Peyer's patch (tissue), 4 donors: ENCODE measurements around the gene ENC1. TPM values are rescaled to one million over a fixed set of nuclear protein-coding genes. Genes with fewer than 3 reads are reported as not detected.

Experiments used
- DNase-seq, 3 donors: peaks; one replicate each; pipeline ENCODE4 v3.0.0-alpha.2; 2017 to 2019
- H3K27ac ChIP-seq, 4 donors: fragments of 200-600 bp; sonication (generic); one replicate each; pipeline ENCODE4 v1.5.1; 2016 to 2019
- H3K27me3 ChIP-seq, 2 donors: fragments of 200-600 bp; sonication (generic); one replicate each; pipeline ENCODE4 v1.5.1; 2019
- H3K36me3 ChIP-seq, 3 donors: fragments of 200-600 bp; sonication (generic); one replicate each; pipeline ENCODE4 v1.5.1; 2016 to 2019
- H3K4me1 ChIP-seq, 4 donors: fragments of 200-600 bp; sonication (generic); one replicate each; pipeline ENCODE4 v1.5.1; 2016 to 2019
- H3K4me3 ChIP-seq, 4 donors: fragments of 200-600 bp; sonication (generic); 1 replicate in 3 of 4; 2 replicates in 1 of 4; pipeline ENCODE4 v1.5.1; 2016 to 2019; ENCODE audit warnings: mild to moderate bottlenecking in 1 of 4
- H3K9me3 ChIP-seq, 4 donors: fragments of 200-600 bp; sonication (generic); one replicate each; pipeline ENCODE4 v1.5.1; 2016 to 2019; ENCODE audit warnings: mild to moderate bottlenecking in 1 of 4
- POLR2A ChIP-seq, 2 donors: fragments of 450-650 bp; IDR thresholded peaks; one replicate each; pipeline ENCODE4 v1.5.1; 2017; ENCODE audit warnings: antibody characterized with exemption in 2 of 2, mild to moderate bottlenecking in 2 of 2, moderate library complexity in 2 of 2
- total RNA-seq, 4 donors: library from RNA; depleted of rRNA; stranded (reverse); fragments of >200 nt; gene quantifications; one replicate each; pipeline ENCODE4 v1.1.0, GENCODE V29; 2016
- TF ChIP-seq, protein P1 (sequence below), 6 experiments: fragments of 450-650 bp in 4 of 6; fragments of 200-600 bp in 2 of 6; sonication (generic) in 1 of 6; IDR thresholded peaks; one replicate each; pipeline ENCODE4 v1.5.1; 2017 to 2019; ENCODE audit warnings: antibody characterized with exemption in 6 of 6, mild to moderate bottlenecking in 3 of 6, moderate library complexity in 1 of 6

ENC1 gene, protein sequence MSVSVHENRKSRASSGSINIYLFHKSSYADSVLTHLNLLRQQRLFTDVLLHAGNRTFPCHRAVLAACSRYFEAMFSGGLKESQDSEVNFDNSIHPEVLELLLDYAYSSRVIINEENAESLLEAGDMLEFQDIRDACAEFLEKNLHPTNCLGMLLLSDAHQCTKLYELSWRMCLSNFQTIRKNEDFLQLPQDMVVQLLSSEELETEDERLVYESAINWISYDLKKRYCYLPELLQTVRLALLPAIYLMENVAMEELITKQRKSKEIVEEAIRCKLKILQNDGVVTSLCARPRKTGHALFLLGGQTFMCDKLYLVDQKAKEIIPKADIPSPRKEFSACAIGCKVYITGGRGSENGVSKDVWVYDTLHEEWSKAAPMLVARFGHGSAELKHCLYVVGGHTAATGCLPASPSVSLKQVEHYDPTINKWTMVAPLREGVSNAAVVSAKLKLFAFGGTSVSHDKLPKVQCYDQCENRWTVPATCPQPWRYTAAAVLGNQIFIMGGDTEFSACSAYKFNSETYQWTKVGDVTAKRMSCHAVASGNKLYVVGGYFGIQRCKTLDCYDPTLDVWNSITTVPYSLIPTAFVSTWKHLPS
- 100 to 1,000 TPM in 1 of 4 donors, 10 to 100 TPM in 3; 28.7 to 123 (median 40.0) TPM for total RNA-seq

DNA sequence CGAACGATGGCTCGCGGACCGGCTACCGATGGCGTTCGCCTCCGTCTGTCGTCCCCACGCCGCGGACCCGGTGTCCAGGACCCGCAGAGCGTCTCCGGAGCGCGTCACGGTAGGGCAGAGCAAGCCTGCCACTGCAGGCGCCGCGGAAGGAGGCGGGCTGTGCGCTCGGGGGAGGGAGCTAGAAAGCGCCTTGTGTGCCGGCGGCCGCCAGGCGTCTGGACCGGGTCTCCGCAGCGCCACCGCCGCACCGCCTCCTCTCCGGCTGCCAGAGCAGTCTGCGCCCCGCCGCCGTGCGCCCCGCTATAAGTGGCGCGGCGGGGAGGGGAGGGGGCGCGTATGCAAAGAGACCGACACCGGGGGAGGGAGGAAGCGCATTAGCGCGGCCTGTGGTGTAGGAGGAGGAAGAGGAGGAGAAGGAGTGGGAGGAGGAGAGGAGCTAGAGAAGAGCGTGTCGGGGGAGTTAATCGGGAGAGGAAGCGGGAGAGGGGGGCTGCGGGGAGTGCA is at the start of gene ENC1:
Gene ENC1, minus strand, starts transcription at position 279 of the 504 bp plus-strand sequence. CDS start 4,243 bp downstream, outside the sequence.
- Histone ChIP-seq H3K36me3 (peaks cover 0 to 6% (median 0%) of the 10 kb centered on the region in 3 donors), H3K9me3 (no peaks in the 10 kb centered on the region), H3K4me1 (peaks cover 0 to 27% (median 3%) of the 10 kb centered on the region in 4 donors), H3K4me3 (peak within 1 kb of the TSS; percentile 59 to 79 (median 76)), H3K27ac (peak within 1 kb of the TSS; percentile 78 to 95 (median 90)), H3K27me3 (no peaks in the 10 kb centered on the region)
- DNase-seq: peak; percentile 59 to 94 (median 91)
- TF ChIP-seq, protein P1, sequence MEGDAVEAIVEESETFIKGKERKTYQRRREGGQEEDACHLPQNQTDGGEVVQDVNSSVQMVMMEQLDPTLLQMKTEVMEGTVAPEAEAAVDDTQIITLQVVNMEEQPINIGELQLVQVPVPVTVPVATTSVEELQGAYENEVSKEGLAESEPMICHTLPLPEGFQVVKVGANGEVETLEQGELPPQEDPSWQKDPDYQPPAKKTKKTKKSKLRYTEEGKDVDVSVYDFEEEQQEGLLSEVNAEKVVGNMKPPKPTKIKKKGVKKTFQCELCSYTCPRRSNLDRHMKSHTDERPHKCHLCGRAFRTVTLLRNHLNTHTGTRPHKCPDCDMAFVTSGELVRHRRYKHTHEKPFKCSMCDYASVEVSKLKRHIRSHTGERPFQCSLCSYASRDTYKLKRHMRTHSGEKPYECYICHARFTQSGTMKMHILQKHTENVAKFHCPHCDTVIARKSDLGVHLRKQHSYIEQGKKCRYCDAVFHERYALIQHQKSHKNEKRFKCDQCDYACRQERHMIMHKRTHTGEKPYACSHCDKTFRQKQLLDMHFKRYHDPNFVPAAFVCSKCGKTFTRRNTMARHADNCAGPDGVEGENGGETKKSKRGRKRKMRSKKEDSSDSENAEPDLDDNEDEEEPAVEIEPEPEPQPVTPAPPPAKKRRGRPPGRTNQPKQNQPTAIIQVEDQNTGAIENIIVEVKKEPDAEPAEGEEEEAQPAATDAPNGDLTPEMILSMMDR (IDR thresholded peaks at IDR 0.05): peak in 5 of 6 experiments; percentile 14 to 91 (median 83)
- TF ChIP-seq POLR2A (IDR thresholded peaks at IDR 0.05): peak; percentile 88 to 91

DNA sequence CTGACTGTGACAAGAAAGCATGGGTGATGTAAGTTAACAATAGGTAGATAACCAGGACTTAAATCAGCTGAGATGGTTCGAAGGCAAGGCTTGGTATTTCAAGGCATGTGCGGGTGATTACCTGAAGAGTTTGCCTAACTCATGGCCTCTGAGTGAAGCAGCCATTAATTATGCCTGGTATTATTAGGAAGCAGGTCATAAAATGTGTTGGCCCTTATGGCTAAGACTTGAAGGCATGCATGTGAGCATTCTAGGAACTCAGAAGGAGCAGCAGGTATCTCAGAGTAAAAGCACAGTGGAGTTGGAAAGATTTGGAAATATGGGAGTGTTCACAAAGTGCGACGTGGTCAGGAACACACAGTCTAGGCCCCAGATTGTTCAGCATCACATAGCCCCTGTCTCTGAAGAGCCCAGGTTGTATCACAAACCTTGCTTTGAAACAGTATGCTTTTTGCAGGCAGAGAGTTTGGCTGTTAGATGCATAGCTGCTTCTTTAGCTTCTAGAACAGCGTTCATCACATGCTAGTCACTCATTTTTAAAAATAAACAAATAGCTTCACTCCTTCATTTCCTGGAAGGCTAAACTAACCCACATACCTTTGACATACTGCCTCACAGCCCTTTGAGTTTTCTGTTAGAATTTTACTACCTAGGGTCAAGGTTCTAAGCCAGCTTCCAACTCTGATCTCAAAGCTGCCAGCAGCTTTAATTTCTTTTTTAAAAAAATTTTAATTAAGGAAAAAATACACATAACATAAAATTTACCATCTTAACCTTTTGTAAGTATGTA is 46.6 kb upstream of the ENC1 start:
- DNase-seq: no peak
- peak overlapping the region in 2 of 4 donors; percentile 14 to 75 for H3K4me3 ChIP-seq

DNA sequence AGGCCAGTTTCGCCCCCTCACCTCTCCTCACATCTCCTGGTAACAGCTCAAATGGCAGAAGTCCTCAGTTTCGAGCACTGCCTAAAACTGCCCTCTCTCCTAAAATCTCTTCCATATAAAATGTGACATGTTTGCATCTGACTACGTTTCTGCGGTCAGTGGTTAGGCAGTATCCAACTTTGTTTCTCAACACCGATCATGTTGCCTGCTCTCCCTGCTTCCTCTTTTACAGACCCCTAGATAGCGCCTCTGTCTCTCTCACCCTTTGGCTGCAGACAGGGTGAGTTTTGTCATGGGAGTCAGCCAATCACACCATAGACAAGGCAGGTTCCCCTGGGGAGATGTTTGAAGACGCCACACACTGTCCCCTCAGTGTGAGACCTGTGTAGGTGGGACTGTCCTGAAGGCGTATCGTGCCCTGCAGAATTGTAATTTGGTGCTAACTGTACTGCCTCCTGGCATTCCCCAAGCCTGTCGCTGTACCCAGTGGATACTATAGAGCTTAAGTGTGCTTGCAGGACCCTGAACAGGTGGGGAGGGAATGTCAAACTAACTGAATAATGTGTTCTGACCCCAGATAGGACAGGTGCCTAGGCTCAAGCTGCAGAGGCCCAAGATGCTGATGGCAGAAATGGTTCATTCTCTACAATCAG is 45.6 kb upstream of the ENC1 start:
- H3K27ac ChIP-seq: peak overlapping the region; percentile 78 to 85 (median 85)
- DNase-seq: peak; percentile 48 to 50 (median 50)
- H3K4me1 ChIP-seq: peaks cover 0 to 16% (median 5%) of the 10 kb centered on the region in 4 donors
- no peaks in the 10 kb centered on the region for H3K9me3 ChIP-seq
- TF ChIP-seq, protein P1 (IDR thresholded peaks at IDR 0.05): no peak
- TF ChIP-seq POLR2A (IDR thresholded peaks at IDR 0.05): no peak
- H3K27me3 ChIP-seq: no peaks in the 10 kb centered on the region
- peaks cover 0 to 17% (median 0%) of the 10 kb centered on the region in 3 donors for H3K36me3 ChIP-seq
- H3K4me3 ChIP-seq: peak overlapping the region; percentile 67 to 82 (median 78)

More for the DNA sequence above, 46.6 kb upstream of the ENC1 start:
- Histone ChIP-seq H3K27ac (no peak overlapping the region), H3K4me1 (peaks cover 0 to 16% (median 5%) of the 10 kb centered on the region in 4 donors), H3K27me3 (no peaks in the 10 kb centered on the region), H3K9me3 (no peaks in the 10 kb centered on the region), H3K36me3 (peaks cover 0 to 25% (median 0%) of the 10 kb centered on the region in 3 donors)
- no peak for TF ChIP-seq POLR2A (IDR thresholded peaks at IDR 0.05)
- TF ChIP-seq, protein P1 (IDR thresholded peaks at IDR 0.05): no peak

DNA sequence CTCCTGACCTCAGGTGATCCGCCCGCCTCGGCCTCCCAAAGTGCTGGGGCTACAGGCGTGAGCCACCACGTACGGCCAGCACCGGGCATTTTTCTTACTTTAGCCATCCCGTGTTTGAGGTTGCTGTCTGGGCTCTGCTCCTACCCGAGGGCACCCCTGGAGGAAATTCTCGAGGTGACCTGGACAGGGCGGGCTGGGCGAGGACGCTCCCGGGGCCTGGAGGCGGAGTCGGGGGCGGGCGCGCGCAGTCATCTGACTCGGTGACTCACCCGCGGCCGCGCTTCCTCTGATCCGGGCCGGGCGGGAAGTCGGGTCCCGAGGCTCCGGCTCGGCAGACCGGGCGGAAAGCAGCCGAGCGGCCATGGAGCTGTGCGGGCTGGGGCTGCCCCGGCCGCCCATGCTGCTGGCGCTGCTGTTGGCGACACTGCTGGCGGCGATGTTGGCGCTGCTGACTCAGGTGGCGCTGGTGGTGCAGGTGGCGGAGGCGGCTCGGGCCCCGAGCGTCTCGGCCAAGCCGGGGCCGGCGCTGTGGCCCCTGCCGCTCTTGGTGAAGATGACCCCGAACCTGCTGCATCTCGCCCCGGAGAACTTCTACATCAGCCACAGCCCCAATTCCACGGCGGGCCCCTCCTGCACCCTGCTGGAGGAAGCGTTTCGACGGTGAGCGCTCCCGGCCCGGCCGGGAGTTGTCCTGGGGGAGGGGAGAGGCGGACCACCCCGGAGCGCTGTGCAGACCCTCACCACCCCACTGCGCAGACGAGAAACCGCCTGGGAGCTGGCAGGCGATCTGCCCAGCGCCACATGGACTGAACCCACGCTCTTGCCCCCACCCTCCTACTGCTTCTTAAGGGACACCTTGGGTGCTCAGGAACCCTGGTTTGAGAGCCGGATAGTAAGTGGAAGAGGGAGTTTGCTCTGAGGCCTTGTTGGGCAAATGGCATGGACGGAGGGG is 44.6 kb upstream of the ENC1 start, which contains the start of gene HEXB:
Gene HEXB, plus strand, starts transcription at position 334 of the 952 bp plus-strand sequence. Its CDS starts 28 bp downstream, at position 362.
- peak; percentile 85 to 90 for TF ChIP-seq POLR2A (IDR thresholded peaks at IDR 0.05)
- TF ChIP-seq, protein P1 (IDR thresholded peaks at IDR 0.05): peak in 3 of 6 experiments; percentile 33 to 46 (median 34)
- Histone ChIP-seq H3K27me3 (no peaks in the 10 kb centered on the region), H3K9me3 (no peaks in the 10 kb centered on the region), H3K27ac (peak within 1 kb of the TSS; percentile 78 to 85 (median 85)), H3K36me3 (peaks cover 0 to 8% (median 0%) of the 10 kb centered on the region in 3 donors), H3K4me3 (peak within 1 kb of the TSS; percentile 67 to 82 (median 78)), H3K4me1 (peaks cover 0 to 16% (median 5%) of the 10 kb centered on the region in 4 donors)
- peak; percentile 86 to 97 (median 96) for DNase-seq
